ENCODE measurements around the gene PLXNB3. TPM values are rescaled to one million over a fixed set of nuclear protein-coding genes. Genes with fewer than 3 reads are reported as not detected.
A peak's percentile ranks its signal among the peaks of the same experiment; 100 is the strongest.

The PLXNB3 gene
- total and polyA plus RNA-seq, 2 of the 13 experiments (the other 11 are each of a cell fraction or from before 2014, with no cell fraction given), result 3.0 to 6.9 TPM

- TF ChIP-seq MLXIP (CRISPR knock-in tag; IDR thresholded peaks at IDR 0.05; ENCODE audit: borderline replicate concordance), result no peak
- TF ChIP-seq THYN1 (CRISPR knock-in tag; IDR thresholded peaks at IDR 0.05; ENCODE audit: borderline replicate concordance, low read depth), result no peak
- TF ChIP-seq ZNF841 (CRISPR knock-in tag; IDR thresholded peaks at IDR 0.05; ENCODE audit: borderline replicate concordance), result no peak
- TF ChIP-seq POGZ (CRISPR knock-in tag; IDR thresholded peaks at IDR 0.05), result peak; percentile 43; the same call in 1 of the 2 replicates
- no peak for TF ChIP-seq ZNF468 (CRISPR knock-in tag; IDR thresholded peaks at IDR 0.05)
- TF ChIP-seq MAF1 (CRISPR knock-in tag; IDR thresholded peaks at IDR 0.05; ENCODE audit: borderline replicate concordance), result no peak
- no peak for TF ChIP-seq ZBTB25 (CRISPR knock-in tag; IDR thresholded peaks at IDR 0.05)
- no peak for TF ChIP-seq PPARG (CRISPR knock-in tag; conservative IDR thresholded peaks at IDR 0.05)
- TF ChIP-seq RXRA (CRISPR knock-in tag; IDR thresholded peaks at IDR 0.05), result peak; percentile 98
- TF ChIP-seq THAP7 (CRISPR knock-in tag; IDR thresholded peaks at IDR 0.05), result no peak
- TF ChIP-seq NFKB2 (CRISPR knock-in tag; IDR thresholded peaks at IDR 0.05; ENCODE audit: borderline replicate concordance), result no peak; the same call in 1 of the 2 replicates
- TF ChIP-seq ZNF260 (CRISPR knock-in tag; IDR thresholded peaks at IDR 0.05; ENCODE audit: borderline replicate concordance, low read depth), result no peak
- no peak for TF ChIP-seq ZBTB10 (CRISPR knock-in tag; IDR thresholded peaks at IDR 0.05; ENCODE audit: borderline replicate concordance)
- TF ChIP-seq SETDB1 (CRISPR knock-in tag; IDR thresholded peaks at IDR 0.05; ENCODE audit: borderline replicate concordance), result no peak
- TF ChIP-seq ATF2 (CRISPR knock-in tag; IDR thresholded peaks at IDR 0.05), result no peak; the same call in 1 of the 2 replicates
- no peak for TF ChIP-seq TRIM22 (IDR thresholded peaks at IDR 0.05)
- TF ChIP-seq ARID2 (CRISPR knock-in tag; IDR thresholded peaks at IDR 0.05; ENCODE audit: borderline replicate concordance), result peak; percentile 34; the same call in 1 of the 2 replicates
- TF ChIP-seq NR2F6 (IDR thresholded peaks at IDR 0.05), result peak; percentile 72
- peak; percentile 91 for TF ChIP-seq NR2F6 (CRISPR knock-in tag; IDR thresholded peaks at IDR 0.05)
Observed at GRCh38 chrX:153726286-153727122, 37.5 kb upstream of the PLXNB3 start (continued).

Data from HepG2 (cell line).